Measurements from ENCODE around the gene CDH10.

GRCh38 chr5:24474685-24475084 is 170.1 kb downstream of the CDH10 start:
- TF ChIP-seq CTCF (conservative IDR thresholded peaks at IDR 0.05) (no peak), ZFX (IDR thresholded peaks at IDR 0.05) (no peak)

Data from C4-2B (cell line).